Measurements from ENCODE around the gene MCTP1. TPM values are rescaled to one million over a fixed set of nuclear protein-coding genes. Genes with fewer than 3 reads are reported as not detected.
A peak's percentile ranks its signal among the peaks of the same experiment; 100 is the strongest.

MCTP1 gene
- polyA plus RNA-seq, 3 donors = 34.4 to 72.9 (median 55.5) TPM

DNA sequence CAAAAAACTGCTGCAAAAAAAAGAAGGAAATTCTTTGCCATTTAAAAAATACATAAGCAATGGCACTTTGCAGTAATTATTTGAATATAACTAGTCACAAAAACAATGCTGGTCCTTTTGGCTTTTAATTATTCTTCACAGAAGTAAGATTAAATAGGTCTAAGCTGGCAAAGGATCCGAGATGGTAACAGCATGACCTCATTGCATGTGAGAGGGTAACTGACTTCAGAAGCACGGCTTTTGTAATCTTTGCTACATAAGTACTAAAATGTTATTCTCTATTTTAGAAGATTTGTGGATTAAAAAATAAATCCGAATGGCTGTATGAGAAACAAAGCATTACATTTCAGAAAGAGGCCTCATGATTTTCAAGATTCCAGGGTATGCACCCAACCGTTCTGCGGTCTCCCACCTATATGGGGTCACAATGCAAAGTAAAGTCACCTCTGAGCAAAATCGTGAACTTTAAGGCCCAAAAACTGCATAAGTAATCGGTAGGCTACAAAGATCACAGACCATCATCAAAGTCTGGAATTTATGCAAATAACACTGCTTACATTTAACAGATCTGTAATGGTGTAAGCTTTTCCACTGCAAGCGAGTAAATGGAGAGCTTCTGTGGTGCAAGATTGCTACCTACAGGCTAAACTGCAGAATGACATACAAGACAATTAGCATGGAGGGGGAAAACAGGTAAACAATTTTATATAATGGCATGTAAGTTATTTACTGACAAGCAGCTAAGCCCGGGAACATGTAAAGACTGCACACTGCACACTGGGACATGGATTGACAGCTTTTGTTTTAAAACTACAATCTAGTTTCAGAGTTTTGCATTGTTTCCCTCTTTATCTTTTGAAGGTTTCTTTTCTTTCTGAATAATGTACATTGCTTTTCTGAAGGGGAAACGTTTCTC is 434.8 kb downstream of the MCTP1 start:
- Histone ChIP-seq H4K20me1 (ENCODE audit: insufficient read depth, low read length) (no peaks in the 10 kb centered on the region), H3K4me3 (replicated peaks in 1 of 3; ENCODE audit: low read depth in 2 of 3, low read length in 3 of 3) (no peak overlapping the region), H3K79me2 (ENCODE audit: insufficient read depth, low read length) (no peaks in the 10 kb centered on the region), H3K36me3 (replicated peaks in 1 of 2; ENCODE audit: control insufficient read depth in 1 of 2, insufficient read depth in 2 of 2, low read length in 2 of 2) (peaks cover 32 to 59% of the 10 kb centered on the region in 2 donors), H3K9me3 (replicated peaks in 1 of 2; ENCODE audit: control insufficient read depth in 1 of 2, insufficient read depth in 1 of 2, low read length in 2 of 2) (no peaks in the 10 kb centered on the region), H3K27ac (ENCODE audit: low read depth in 1 of 2, low read length in 2 of 2) (no peak overlapping the region), H2AFZ (ENCODE audit: insufficient read depth, low read depth, low read length, poor library complexity, severe bottlenecking) (no peak overlapping the region), H3K27me3 (ENCODE audit: control insufficient read depth in 2 of 2, insufficient read depth in 2 of 2, low read length in 2 of 2) (no peaks in the 10 kb centered on the region), H3K9ac (ENCODE audit: insufficient read depth, low read length, poor library complexity, severe bottlenecking) (no peak overlapping the region), H3K4me1 (ENCODE audit: control insufficient read depth in 1 of 2, insufficient read depth in 2 of 2, low read length in 2 of 2) (no peaks in the 10 kb centered on the region), H3K4me2 (replicated peaks; ENCODE audit: extremely low read depth, low read length, poor library complexity, severe bottlenecking) (no peak overlapping the region)
- Mint-ChIP-seq H3K36me3 (peaks cover 41 to 49% of the 10 kb centered on the region in 2 donors), H3K4me3 (no peak overlapping the region), H3K27me3 (ENCODE audit: low read depth in 3 of 3) (no peaks in the 10 kb centered on the region), H3K27ac (no peak overlapping the region), H3K4me1 (no peaks in the 10 kb centered on the region), H3K9me3 (no peaks in the 10 kb centered on the region)
- WGBS (ENCODE audit: insufficient coverage) = 100% methylated on average over 4 of the region's 10 CpGs
- no peak for DNase-seq
- TF ChIP-seq, protein P1, sequence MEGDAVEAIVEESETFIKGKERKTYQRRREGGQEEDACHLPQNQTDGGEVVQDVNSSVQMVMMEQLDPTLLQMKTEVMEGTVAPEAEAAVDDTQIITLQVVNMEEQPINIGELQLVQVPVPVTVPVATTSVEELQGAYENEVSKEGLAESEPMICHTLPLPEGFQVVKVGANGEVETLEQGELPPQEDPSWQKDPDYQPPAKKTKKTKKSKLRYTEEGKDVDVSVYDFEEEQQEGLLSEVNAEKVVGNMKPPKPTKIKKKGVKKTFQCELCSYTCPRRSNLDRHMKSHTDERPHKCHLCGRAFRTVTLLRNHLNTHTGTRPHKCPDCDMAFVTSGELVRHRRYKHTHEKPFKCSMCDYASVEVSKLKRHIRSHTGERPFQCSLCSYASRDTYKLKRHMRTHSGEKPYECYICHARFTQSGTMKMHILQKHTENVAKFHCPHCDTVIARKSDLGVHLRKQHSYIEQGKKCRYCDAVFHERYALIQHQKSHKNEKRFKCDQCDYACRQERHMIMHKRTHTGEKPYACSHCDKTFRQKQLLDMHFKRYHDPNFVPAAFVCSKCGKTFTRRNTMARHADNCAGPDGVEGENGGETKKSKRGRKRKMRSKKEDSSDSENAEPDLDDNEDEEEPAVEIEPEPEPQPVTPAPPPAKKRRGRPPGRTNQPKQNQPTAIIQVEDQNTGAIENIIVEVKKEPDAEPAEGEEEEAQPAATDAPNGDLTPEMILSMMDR (IDR thresholded peaks at IDR 0.05) = peak; percentile 16
- intact Hi-C loops (cut with micrococcal nuclease) = no loop called here

DNA sequence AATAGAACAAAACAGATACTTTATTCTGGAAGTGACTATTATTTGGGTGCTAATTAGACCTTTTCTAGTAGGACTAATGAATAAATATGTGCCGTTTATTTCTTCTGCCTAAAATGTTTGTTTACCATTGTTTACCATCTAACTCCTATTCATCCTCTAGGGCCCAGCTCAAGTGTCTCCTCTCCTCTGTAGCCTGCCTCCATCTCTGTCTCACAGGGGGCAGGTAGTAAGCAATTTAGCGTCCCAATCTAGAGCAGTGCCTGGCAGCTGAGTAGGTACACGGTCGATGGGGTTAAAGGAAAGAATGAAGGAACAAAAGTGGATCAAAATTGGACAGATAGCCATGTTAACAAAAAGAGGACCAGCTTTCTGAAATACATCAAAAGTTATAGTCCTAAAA is 435.6 kb downstream of the MCTP1 start:
- 100% methylated on average over 2 of the region's 4 CpGs for WGBS (ENCODE audit: insufficient coverage)
- no peaks in the 10 kb centered on the region for H3K27me3 Mint-ChIP-seq (ENCODE audit: low read depth in 3 of 3)
- no peak overlapping the region for H3K27ac Mint-ChIP-seq

More for the DNA sequence above, 435.6 kb downstream of the MCTP1 start:
- Histone ChIP-seq H4K20me1 (ENCODE audit: insufficient read depth, low read length) (no peaks in the 10 kb centered on the region), H3K27ac (ENCODE audit: low read depth in 1 of 2, low read length in 2 of 2) (no peak overlapping the region), H3K4me2 (replicated peaks; ENCODE audit: extremely low read depth, low read length, poor library complexity, severe bottlenecking) (no peak overlapping the region), H3K27me3 (ENCODE audit: control insufficient read depth in 2 of 2, insufficient read depth in 2 of 2, low read length in 2 of 2) (no peaks in the 10 kb centered on the region), H3K4me1 (ENCODE audit: control insufficient read depth in 1 of 2, insufficient read depth in 2 of 2, low read length in 2 of 2) (no peaks in the 10 kb centered on the region), H2AFZ (ENCODE audit: insufficient read depth, low read depth, low read length, poor library complexity, severe bottlenecking) (no peak overlapping the region), H3K79me2 (ENCODE audit: insufficient read depth, low read length) (no peaks in the 10 kb centered on the region), H3K9ac (ENCODE audit: insufficient read depth, low read length, poor library complexity, severe bottlenecking) (no peak overlapping the region), H3K4me3 (replicated peaks in 1 of 3; ENCODE audit: low read depth in 2 of 3, low read length in 3 of 3) (no peak overlapping the region), H3K36me3 (replicated peaks in 1 of 2; ENCODE audit: control insufficient read depth in 1 of 2, insufficient read depth in 2 of 2, low read length in 2 of 2) (peaks cover 30 to 63% of the 10 kb centered on the region in 2 donors), H3K9me3 (replicated peaks in 1 of 2; ENCODE audit: control insufficient read depth in 1 of 2, insufficient read depth in 1 of 2, low read length in 2 of 2) (no peaks in the 10 kb centered on the region)
- TF ChIP-seq, protein P1 (IDR thresholded peaks at IDR 0.05) = no peak
- no peaks in the 10 kb centered on the region for H3K9me3 Mint-ChIP-seq
- peaks cover 48 to 56% of the 10 kb centered on the region in 2 donors for H3K36me3 Mint-ChIP-seq
- H3K4me1 Mint-ChIP-seq = no peaks in the 10 kb centered on the region
- no peak overlapping the region for H3K4me3 Mint-ChIP-seq
- DNase-seq = no peak
- intact Hi-C loops (cut with micrococcal nuclease) = no loop called here
